ENCODE data around the gene ATP10A.
"Not testable (repeated sequence)": the region's sequence is repeated elsewhere in the genome, so short reads cannot be mapped to it uniquely, and the experiment has no call there.

DNA sequence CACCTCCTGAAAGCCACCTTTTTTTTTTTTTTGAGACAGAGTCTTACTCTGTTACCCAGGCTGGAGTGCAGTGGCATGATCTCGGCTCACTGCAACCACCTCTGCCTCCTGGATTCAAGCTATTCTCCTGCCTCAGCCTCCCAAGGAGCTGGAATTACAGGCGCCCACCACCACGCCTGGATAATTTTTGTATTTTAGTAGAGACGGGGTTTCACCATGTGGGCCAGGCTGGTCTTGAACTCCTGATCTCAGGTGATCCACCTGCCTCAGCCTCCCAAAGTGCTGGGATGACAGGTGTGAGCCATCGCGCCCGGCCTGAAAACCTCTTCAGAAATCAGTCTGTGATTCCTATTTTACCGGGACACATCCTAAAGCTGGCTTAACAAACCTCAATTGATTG is 91.4 kb downstream of the ATP10A start:
- not testable (repeated sequence) for TF ChIP-seq POLR2A (IDR thresholded peaks at IDR 0.05; ENCODE audit: low read length); GATA1 (IDR thresholded peaks at IDR 0.05; ENCODE audit: low read depth, low read length)

Data from erythroblast (primary cell).